ENCODE results near the gene GPR39. TPM values are rescaled to one million over a fixed set of nuclear protein-coding genes. Genes with fewer than 3 reads are reported as not detected.

Gene GPR39
- total RNA-seq, 1 experiment from 2014 or later, result 0.50 TPM

DNA sequence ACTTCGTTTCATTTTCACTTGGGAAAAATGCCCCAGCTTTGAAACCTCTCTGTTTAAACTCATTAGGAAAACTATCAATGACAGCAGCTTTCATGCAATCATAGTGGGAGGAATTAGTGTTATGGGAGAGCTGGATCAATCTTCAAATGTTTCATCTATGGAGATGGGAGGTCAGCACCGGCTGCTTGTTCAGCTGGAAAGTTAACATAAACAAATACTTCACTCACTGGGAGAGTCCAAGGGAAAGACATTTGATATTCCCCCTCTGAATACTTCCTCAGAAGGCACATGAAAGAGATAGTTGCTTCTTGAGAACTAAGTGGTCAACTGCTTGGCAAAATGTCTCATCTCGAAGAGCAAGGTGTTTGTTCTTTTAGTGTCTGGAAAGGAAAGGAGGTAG is 246.1 kb downstream of the GPR39 start:
- Histone ChIP-seq H3K9me3 (ENCODE audit: control insufficient read depth, low read depth, low read length) (no peaks in the 10 kb centered on the region), H3K79me2 (ENCODE audit: insufficient read depth, low read length) (no peaks in the 10 kb centered on the region), H4K91ac (ENCODE audit: insufficient read length, low read depth, low read length) (no peak overlapping the region), H2BK20ac (ENCODE audit: low read depth, low read length, poor library complexity, severe bottlenecking) (no peak overlapping the region), H2AFZ (ENCODE audit: low read length) (no peak overlapping the region), H2BK5ac (ENCODE audit: insufficient read length, low read length) (no peak overlapping the region), H4K20me1 (ENCODE audit: control insufficient read depth, insufficient read depth, insufficient read length) (no peaks in the 10 kb centered on the region), H2BK120ac (ENCODE audit: low read depth, low read length, poor library complexity, severe bottlenecking) (no peak overlapping the region), H4K8ac (replicated peaks; ENCODE audit: insufficient read length, low read depth, low read length) (no peak overlapping the region), H2AK5ac (ENCODE audit: insufficient read length, low read length) (no peak overlapping the region), H3K23me2 (ENCODE audit: insufficient read length, low read depth, low read length, poor library complexity, severe bottlenecking) (no peaks in the 10 kb centered on the region), H3T11ph (ENCODE audit: low read length) (no peak overlapping the region), H3K4ac (ENCODE audit: low read depth, low read length) (no peak overlapping the region), H3K4me1 (ENCODE audit: insufficient read depth, low read length) (no peaks in the 10 kb centered on the region), H3K79me1 (ENCODE audit: insufficient read depth, low read depth, low read length, poor library complexity, severe bottlenecking) (no peaks in the 10 kb centered on the region), H3K4me2 (ENCODE audit: insufficient read depth, insufficient read length, low read length) (no peak overlapping the region), H2BK15ac (ENCODE audit: low read depth, low read length) (no peak overlapping the region), H3K56ac (ENCODE audit: insufficient read length, low read depth, low read length) (no peak overlapping the region), H3K23ac (ENCODE audit: insufficient read length, low read depth, low read length) (no peak overlapping the region), H3K14ac (ENCODE audit: insufficient read depth, low read length) (no peak overlapping the region), H4K5ac (ENCODE audit: insufficient read length, low read depth, low read length) (no peak overlapping the region), H3K27ac (ENCODE audit: insufficient read length, low read depth, low read length) (no peak overlapping the region), H3K18ac (ENCODE audit: insufficient read length, low read depth, low read length) (no peak overlapping the region), H2BK12ac (ENCODE audit: insufficient read length, low read depth, low read length) (no peak overlapping the region), H3K9ac (ENCODE audit: extremely low read depth, insufficient read length, low read length) (no peak overlapping the region), H3K27me3 (ENCODE audit: insufficient read depth, low read length) (peaks cover 2% of the 10 kb centered on the region; the same call in 1 of the 2 replicates)
- H3K4me1 Mint-ChIP-seq, result no peaks in the 10 kb centered on the region; a peak in 1 of 4 replicates
- DNase-seq, result no peak
- peaks cover 24% of the 10 kb centered on the region for H3K27me3 Mint-ChIP-seq (ENCODE audit: low read depth)
- H3K36me3 Mint-ChIP-seq (ENCODE audit: insufficient read depth in 1 of 3, low read depth in 3 of 3), result no peaks in the 10 kb centered on the region; a peak in 1 of 7 replicates
- H3K9me3 Mint-ChIP-seq, result no peaks in the 10 kb centered on the region; a peak in 1 of 5 replicates
- no CpG with 5 or more reads among the region's 3 CpGs for WGBS (ENCODE audit: extremely low coverage, insufficient read length, low lambda C conversion rate)
- peak overlapping the region in 1 of 3 experiments; percentile 24; a peak in 1 of 7 replicates for H3K27ac Mint-ChIP-seq
- TF ChIP-seq, protein P1, sequence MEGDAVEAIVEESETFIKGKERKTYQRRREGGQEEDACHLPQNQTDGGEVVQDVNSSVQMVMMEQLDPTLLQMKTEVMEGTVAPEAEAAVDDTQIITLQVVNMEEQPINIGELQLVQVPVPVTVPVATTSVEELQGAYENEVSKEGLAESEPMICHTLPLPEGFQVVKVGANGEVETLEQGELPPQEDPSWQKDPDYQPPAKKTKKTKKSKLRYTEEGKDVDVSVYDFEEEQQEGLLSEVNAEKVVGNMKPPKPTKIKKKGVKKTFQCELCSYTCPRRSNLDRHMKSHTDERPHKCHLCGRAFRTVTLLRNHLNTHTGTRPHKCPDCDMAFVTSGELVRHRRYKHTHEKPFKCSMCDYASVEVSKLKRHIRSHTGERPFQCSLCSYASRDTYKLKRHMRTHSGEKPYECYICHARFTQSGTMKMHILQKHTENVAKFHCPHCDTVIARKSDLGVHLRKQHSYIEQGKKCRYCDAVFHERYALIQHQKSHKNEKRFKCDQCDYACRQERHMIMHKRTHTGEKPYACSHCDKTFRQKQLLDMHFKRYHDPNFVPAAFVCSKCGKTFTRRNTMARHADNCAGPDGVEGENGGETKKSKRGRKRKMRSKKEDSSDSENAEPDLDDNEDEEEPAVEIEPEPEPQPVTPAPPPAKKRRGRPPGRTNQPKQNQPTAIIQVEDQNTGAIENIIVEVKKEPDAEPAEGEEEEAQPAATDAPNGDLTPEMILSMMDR (conservative IDR thresholded peaks at IDR 0.05), result no peak
- no peak overlapping the region for H3K4me3 Mint-ChIP-seq

Data from H9 (cell line).